GM12878 (cell line): ENCODE data around the gene MARS1.

Experiments used
- FOXM1 ChIP-seq: IDR thresholded peaks from 2 replicates; pipeline ENCODE4 v1.6.1; 2012; ENCODE audit warnings: low read depth, mild to moderate bottlenecking, inconsistent platforms, low read length, moderate library complexity
- IKZF1 ChIP-seq: fragments of 450-650 bp; conservative IDR thresholded peaks from 2 replicates; pipeline ENCODE4 v1.6.1; 2017; ENCODE audit warnings: antibody characterized with exemption, mild to moderate bottlenecking
- MTA2 ChIP-seq: fragments of 450-650 bp; IDR thresholded peaks from 2 replicates; pipeline ENCODE4 v1.6.1; 2016; ENCODE audit warnings: low read depth, mild to moderate bottlenecking, moderate library complexity
- SREBF2 ChIP-seq: IDR thresholded peaks from 2 replicates; pipeline ENCODE4 v1.6.1; 2012; ENCODE audit warnings: mild to moderate bottlenecking, low read length

DNA sequence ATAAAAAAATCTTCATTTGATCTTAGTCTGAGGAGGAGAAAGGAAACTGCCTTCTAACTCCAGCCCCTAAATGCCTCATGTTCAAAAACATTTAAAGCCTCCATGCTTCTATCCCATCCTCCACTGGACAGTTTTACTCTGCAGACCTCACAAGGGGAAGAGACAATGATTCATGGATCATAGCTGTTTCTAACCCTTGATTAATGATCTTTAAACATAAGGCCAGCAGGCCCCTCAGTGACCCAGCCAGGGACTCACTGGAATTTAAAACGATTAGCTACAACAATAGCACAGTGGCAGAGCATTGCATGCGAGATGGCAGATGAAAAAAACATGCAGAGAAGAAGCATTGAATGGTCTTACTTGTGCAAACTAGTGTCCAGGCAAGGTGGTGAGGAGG is 53.1 kb downstream of the MARS1 start:
- TF ChIP-seq IKZF1 (no peak), SREBF2 (no peak), FOXM1 (no peak), MTA2 (no peak)
